GM18499 (cell line): ENCODE data around the gene HOXA2.

Experiments
- ATAC-seq: cut with Tn5 transposase; IDR thresholded peaks from one replicate; pipeline ENCODE4 v1.9.1; 2021; ENCODE audit warnings: moderate number of reproducible peaks; ENCODE audit not compliant: insufficient read depth, unreplicated experiment

Gene HOXA2

DNA sequence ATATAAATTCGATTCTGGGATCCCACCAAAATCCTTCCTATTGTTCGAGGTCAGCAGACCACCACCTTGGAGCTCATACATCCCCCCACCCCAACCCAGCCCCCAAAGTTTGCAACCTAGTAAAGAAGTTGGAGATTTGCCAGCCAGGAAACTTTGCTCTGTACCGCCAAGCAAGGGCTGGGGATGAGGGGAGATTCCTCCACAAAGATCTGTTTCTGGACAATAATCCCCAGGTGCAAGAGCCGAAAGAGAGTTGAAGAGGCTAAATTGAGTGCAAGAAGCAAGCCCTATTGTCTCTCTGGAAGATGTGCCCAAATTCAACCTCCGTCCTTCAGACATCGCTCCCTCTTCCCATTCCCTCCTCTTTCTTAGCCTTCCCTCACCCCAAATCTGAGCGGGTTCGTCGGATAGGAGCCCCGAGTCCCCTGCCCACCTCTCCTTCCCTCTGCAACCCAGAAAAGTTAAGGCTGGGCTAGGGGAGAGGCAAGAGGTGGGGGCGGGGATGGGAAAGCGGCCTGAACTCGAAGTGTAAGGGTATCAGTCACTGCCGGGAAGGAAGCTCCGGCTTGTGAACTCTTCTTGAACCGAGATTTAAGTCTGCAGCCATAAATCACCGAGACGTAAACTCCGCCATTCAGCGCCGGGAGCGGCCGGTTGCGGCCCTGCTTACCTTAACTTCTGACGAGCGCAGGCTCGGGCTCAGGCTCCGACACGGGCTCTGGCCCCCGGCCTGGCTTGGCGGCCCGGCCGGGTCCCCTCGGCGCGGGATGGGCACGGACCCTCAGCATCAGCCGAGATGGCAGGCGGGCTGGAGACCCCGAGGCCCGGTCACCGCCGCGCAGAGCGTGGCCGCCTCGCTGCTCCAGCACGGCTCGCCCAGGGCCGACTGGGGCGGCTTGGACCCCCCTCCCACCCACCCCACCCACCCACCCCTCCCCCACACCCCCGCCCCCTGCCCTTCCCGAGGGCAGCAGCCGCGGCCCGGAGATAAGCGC lies 10.8 kb upstream of the HOXA2 start:
- ATAC-seq = no peak

DNA sequence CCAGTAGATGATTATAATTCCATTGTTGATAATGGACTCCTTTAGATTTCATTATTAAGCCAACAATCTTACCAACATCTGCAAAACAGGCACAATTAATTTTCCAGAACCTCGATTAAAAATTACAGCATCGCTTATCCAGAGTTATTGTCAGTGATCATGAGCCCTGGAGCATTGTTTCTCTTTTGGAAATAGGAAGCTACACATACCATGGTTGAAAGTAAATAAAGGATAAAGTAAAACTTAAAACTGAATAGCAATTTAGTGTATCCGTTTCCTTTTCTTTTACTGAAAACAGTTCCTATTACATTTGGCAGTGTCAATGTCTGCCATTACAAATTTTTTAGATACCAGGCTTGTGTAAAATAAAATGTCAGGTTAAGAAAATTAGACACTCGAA lies 9.9 kb upstream of the HOXA2 start:
- ATAC-seq = no peak

DNA sequence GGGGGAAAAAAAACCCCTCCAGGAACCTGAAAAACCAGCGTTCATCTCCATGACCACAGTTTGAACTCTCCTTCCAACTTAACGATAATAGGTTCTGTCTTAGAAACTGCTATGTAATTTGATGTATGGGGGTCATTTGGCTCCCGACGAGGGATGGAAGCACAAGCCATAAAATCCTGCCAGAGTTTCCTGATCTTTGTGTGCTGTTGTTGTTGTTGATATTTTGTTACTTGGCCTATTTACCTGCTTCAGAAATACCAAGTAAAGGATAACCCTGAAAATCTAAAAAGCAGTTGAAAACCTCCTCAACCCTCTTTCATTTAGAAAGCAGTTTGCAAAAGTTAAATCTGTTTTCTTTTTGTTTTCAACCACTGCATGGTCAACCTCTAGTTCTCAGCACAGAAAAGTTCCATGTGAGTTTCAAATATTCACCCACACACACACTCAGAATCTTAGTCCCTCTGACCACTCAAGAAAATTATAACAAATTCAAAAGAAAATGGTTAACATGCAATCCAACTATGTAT lies 9.3 kb upstream of the HOXA2 start:
- no peak for ATAC-seq

DNA sequence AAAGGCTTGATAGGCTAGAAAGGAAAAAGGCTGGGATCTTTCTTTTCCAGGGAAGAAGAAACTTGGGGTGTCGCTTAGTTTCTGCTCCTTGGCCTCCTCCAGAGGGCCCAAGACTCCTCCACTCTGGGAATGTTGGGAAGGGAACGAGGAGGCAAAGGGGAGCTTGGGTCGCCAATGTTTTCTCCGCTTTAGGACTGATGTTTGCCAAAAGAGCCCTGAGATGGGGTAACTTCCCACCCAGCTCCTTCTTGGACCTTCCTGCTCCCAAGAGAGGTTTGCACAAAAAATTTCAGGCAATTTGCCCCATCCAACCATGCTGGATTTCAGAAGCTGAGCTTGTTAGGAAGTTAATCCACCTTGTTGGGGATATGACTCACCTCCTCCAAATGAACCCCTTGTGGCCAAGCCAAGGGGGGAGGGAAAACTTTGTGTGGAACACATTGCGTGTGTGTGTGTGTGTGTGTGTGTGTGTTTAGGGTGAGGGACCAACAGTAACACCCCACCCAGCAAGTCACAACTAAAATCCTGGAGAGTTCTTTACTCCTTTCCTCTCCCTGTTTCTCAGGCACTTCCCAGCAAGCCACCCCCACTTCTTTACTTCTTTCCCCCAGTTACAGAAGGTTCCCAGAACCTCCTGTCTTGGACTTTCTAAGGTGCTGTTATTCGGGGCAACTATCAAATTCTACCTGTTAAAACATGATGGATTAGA lies 8.7 kb upstream of the HOXA2 start:
- ATAC-seq = no peak

DNA sequence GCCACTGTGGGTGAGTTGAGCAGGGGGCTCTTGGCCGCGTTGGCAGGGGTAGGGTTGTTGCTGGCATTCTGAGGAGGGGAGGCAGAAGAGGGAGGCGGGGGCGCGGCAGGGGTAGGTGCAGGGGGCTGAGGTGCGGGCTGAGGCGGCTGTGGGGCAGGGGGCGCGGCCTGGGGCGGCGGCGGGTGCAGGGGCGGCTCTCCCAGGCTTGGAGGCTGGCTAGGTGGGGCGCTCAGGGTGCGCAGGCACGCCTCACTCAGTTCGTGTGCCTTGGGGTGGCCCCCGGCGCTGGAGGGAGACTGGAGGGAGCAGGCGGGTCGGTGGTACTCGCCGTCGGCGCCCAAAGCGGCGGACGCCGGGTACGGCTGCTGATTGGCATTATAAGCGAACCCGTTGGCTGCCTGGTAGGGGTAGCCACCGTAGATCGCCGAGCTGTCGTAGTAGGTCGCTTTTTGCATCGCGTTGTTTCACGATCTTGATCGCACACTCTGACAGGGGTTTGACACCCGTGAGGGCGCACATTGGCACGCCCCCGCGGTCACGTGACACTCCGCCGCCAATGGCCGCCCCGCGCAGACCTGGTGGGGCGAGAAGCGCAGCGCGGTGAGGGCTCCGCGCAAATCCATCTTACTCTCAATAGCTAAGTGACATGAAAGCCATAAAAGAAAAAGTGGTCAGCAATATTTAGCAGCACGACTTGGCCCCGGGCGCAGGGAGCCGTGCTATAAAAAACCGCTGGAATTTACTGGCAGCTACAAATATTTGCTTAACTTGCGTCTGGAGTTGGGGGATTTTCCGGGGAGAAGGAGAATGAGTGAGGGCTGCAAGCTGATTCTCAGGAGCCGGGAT lies 7.9 kb upstream of the HOXA2 start:
- ATAC-seq = no peak

DNA sequence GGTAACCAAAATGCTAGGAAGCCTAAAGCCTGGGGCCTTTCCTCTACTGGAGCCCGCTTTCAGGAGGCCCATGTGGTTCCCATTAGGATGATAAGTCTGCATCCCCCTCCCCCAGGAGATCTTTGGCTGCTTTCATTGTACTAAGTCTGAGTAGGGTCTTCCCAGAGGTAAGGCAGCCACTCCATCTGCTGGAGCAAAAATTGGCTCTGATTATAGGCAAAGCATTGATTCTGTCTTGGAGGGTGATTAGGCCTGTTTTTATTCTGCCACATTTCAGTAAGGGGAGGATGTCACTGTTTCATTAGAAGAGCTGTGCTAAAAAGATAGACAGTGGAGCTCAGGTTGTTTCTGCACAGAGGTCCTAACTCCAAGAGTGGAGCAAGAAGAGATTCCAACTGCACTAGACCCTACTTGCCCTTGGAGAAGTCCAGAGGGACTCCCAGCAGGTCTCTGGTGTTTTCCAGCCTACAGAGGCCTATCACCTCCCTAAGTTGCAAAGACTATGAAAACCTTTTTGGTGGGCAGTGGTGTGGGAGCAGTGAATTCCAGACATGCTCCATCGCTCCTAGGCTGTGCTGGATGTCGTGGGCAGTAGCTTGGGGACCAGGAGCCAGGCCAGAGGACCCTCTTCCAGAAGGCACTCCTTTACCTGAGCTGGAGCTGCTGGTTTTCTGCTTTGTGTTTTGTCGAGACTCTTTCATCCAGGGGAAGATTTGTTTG lies 7.1 kb upstream of the HOXA2 start:
- no peak for ATAC-seq

DNA sequence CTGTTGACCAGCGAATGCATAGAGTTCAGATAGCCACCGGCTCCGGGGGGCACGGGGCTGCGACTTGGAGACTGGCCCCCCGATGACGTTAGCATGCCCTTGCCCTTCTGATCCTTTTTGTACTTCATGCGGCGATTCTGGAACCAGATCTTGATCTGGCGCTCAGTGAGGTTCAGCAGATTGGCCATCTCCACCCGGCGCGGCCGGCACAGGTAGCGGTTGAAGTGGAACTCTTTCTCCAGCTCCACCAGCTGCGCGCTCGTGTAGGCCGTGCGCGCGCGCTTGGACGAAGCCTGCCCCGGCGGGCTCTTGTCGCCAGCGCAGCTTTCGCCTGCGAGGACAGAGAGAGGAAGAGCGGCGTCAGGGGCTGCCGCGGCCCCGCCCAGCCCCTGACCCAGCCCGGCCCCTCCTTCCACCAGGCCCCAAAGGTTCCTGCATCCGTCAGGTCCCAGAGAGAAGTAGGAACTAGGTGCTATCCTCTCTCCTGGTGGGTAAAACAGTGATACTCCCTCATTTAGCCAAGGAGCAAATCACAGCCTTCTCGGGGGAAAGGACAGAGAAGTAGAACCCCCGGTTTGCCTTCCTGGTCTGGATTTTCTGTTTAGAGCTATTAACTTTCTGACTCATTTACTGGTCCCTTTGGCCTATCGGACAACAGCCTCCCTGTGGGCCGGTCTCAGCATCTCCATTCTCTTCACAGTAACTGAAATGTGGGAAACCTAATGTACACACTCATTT lies 6.1 kb upstream of the HOXA2 start:
- ATAC-seq = no peak

DNA sequence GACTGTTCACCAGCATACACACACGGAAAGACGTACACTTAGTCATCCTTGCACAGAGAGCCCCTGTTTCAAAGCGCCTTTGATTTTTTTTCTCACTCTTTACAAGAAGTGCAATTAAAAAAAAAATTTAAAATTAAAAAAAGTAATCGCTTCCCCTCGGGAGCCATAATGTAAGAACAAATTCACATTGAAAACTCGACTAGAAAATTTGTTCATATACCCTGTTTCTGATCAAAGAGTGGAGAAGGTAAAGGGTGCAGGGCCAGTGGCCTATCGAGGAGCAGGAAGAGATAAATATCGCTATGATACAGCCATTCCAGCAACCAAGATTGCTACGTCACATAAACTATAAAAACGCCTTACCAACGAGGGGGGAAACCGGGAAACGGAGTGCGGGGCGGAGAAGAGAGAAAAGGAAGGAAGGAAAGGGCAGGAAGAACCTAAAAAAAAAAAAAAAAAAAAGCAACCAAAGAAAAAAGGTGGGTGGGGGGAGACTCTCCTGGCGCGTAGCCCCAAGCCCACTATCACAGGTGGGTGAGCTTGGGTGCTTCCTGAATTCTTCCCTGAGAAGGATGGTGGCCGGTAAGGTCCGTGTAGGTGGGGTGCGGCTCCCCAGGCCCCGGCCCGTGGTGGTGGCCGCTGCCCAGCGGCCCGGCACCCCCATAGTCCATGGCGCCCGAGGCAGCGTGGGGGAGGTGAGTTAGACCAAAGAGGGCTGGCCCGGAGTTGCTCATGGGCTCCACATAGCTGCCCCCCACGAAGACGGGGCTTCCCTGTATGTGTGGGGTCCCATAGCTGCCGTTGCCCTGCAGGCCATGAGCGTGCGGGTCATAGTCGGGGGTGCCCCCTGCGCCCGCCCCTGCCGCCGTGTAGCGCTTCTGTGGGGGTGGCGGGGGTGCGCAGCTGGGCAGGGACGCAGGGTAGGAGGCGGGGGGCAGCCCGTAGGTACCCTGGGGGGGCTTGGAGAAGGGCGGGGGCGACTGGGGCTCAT lies 5.2 kb upstream of the HOXA2 start:
- no peak for ATAC-seq

DNA sequence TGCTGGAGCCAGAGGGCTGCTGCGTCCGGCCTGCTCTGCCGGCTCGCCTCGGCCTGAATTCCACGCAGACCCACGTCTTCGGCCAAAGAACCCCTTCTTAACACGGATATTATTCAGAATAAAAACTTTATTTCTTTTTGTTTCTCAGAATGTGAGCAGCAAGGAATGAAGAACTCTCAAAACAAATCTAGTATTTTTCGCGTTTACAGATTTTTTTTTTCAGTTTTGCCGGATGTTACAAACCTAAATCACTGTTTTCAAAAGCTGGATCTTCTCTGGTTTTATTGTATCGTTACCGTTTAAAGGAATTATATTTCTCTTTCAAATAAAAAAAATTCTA lies 4.4 kb upstream of the HOXA2 start:
- ATAC-seq = no peak

DNA sequence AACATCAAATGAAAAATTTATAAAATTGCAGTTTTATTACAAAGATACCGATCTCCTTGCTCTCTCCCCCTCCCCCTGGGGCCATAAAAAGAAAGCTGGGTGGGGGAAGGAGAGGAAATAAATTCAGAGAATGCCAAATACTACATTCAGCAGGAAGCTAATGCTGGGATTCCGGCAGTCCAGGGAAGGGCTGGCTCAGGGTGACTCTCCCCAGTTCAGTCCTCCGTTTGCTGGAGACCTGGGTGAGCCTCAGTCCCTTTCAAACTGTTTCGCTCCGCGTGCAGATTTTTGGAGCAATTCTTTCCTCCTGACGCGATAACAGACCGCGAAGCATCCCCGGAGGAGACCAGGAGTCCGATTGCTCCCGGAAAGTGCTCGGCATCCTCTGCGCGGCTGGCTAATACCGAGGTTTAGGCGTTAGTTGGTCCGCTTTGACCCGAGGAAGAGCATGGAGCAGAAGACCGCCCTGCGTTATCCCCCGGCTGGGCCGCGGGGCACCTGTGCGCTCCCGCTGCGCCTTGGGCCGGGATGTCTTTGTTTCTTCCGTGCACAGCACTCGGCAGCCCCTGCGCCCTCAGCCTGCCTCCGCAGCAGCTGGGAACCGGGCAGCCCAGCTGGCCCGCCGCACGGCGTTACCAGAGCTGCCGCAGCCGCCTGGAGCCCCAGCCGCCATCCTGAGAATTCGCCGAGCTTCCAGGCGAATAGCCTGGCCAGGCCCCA lies 3.9 kb upstream of the HOXA2 start:
- ATAC-seq = no peak

DNA sequence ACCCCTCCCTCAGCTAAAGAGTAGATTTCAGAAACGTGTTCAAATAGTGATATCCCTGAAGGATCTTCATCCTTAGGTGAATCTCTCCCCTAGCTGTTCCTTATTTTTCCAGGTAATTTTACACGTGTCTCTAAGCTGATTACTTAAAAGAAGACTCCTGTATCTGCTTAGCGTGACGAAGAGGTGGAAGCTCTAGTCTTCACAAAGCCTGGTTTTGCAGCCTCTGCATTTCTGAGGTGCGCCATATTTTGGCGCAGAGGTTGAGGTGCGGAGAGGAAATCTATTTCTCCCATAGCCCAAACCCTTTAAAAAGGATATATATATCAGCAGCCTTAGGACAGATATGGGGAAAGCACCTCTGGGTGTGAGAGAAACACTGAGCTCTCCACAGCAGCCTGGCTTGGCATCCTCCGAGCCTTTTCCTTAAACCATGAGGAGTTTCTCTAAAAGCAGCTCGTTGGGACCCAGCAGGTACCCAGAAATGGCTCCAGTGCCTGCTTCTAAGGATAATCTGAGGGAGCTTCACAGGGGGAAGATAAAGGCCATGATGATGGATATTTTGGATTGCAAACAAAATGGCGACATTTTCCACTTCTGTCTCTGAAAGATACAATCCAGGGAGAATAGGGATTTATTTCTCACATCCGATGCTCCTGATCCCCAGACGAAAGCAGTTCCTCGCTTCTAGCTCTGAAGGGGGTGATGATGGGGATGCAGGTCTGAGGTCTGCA lies 3.0 kb upstream of the HOXA2 start:
- ATAC-seq = no peak

DNA sequence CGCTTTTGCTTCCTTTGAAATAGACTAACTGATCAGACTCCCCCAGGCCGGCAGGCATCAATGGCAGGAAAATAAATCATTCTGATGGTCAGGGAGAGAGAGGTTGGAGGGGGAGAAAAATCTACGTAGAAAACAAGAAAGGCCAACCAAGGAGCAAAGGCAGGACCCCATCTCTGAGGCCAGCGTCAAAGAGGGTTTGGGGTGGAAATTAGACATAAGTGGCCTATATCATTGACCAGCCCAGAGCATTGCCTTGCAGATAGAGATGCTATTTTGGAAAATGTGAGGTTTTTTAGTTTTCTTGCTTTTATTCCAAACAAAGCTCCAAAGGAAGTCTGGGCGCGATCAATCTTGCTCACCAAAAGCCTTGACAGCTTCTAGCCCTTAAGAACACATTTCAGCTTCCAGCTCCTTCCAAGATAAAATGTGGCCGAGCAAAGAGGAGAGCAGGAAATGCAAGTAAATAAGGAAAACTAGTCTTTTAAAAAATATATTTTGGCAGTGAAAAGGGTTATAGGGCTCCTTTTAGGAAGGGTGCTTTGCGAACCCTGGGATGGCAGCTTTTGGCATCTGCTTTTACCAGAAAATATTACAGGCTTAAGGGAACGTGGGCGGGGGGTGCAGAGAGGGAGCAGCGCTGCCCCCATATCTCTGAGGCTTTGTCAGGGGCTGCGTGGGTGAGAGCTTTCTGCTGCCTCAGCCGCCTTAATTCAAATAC lies 2.0 kb upstream of the HOXA2 start:
- ATAC-seq = no peak

DNA sequence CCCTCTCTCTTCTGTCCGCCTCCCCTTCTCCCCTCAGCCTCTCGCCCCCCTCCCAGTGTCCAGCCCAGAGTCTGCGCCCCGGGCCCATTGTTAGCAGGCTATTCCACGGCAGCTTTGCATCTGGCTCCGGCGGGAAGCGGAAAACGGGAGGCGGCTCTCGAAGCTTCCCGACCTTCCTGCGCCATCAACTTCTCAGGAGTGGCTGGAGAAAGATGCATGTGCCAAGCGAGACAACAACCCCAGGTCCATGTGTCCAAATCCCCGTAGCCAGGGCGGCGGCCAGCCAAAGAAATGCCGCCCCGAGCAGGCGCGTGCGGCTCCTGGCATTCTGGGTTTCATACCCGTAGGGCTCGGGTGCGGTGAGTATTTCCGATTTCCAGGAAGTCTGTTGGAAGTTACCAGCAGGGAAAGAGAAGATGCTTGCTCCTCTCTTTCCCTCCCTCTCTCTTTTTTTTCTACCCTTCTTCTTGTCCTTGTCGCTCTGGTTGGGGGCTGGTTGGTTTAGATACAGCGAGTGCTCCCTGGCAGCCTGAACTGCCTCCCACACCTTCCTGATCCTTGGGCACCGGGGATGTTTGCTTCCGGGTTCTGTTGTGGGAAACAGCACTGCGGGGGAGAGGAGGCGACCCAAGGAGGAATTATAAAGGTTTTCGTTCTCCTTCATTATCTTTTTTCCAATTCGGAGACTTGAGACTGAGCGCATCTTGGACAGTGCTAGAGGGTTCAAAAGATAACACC lies 1.2 kb upstream of the HOXA2 start:
- ATAC-seq = no peak

DNA sequence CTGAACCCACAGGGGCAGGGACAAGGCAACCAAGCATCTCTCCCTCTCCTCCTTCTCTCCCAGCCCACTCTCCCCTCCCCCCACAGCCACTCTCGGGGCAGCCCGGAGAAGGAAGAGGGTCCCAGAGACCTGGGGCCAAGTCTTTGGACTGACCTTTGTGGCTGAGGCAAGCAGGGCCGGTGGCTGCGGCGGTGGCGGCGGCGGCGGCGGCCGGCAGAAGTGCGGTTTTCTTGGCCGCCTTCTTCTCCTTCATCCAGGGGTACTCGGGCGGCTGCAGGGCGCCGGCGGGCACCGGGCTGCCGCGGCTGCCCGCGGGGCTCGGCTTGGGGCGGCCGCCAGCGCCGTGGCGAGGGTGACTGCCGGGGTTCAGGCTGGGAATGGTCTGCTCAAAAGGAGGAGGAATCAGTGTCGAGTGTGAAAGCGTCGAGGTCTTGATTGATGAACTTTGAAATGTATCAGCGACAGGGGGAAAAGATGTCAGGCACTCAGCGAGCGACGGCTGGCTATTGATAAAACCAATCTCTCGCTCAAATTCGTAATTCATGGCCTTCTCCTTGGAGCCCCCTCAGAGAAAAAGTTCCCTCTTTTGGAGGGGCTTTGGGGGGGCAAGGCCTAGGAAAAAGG lies 414 bp downstream of the HOXA2 start:
- ATAC-seq = no peak
